Lung (tissue), 12 donors: Measurements from ENCODE around the gene ANO8. TPM values are rescaled to one million over a fixed set of nuclear protein-coding genes. Genes with fewer than 3 reads are reported as not detected.

Source experiments
- ATAC-seq: fragments of 200-7000 bp; cut with Tn5 transposase; one replicate; pipeline ENCODE4 v1.9.1; 2020; ENCODE audit warnings: moderate number of reproducible peaks; ENCODE audit not compliant: insufficient read depth, low FRiP score
- DNase-seq, 3 donors: peaks; one replicate each; pipeline ENCODE4 v3.0.0-alpha.2; 2013 to 2017
- H3K27ac ChIP-seq, 2 donors: one replicate each; pipeline ENCODE4 v1.5.1; 2013; ENCODE audit warnings: mild to moderate bottlenecking in 2 of 2, moderate library complexity in 2 of 2, control low read depth in 1 of 2, inconsistent platforms in 1 of 2, low read depth in 1 of 2, low read length in 1 of 2
- H3K27me3 ChIP-seq, 3 donors: one replicate each; pipeline ENCODE4 v1.5.1; 2013; ENCODE audit warnings: low read length in 2 of 3; ENCODE audit not compliant: control insufficient read depth in 3 of 3, insufficient read depth in 3 of 3
- H3K36me3 ChIP-seq, 4 donors: one replicate each; pipeline ENCODE4 v1.5.1; 2013; ENCODE audit warnings: low read length in 4 of 4, mild to moderate bottlenecking in 1 of 4, moderate library complexity in 1 of 4; ENCODE audit not compliant: control insufficient read depth in 4 of 4, insufficient read depth in 4 of 4
- H3K4me1 ChIP-seq, 5 donors: one replicate each; pipeline ENCODE4 v1.5.1; 2013; ENCODE audit warnings: low read length in 5 of 5, mild to moderate bottlenecking in 2 of 5, moderate library complexity in 1 of 5; ENCODE audit not compliant: control insufficient read depth in 5 of 5, insufficient read depth in 5 of 5
- H3K4me3 ChIP-seq: one replicate; pipeline ENCODE4 v1.5.1; 2013; ENCODE audit warnings: mild to moderate bottlenecking, control low read depth, moderate library complexity
- H3K9ac ChIP-seq, 2 donors: one replicate each; pipeline ENCODE4 v1.5.1; 2013; ENCODE audit warnings: low read length in 2 of 2, control low read depth in 1 of 2; ENCODE audit not compliant: insufficient read depth in 1 of 2
- H3K9me3 ChIP-seq, 4 donors: one replicate each; pipeline ENCODE4 v1.5.1; 2013; ENCODE audit warnings: low read length in 3 of 4, mild to moderate bottlenecking in 1 of 4, moderate library complexity in 1 of 4; ENCODE audit not compliant: control insufficient read depth in 4 of 4, insufficient read depth in 3 of 4
- WGBS, 2 donors: extraction: QIAGEN DNeasy Blood & Tissue Kit; methylation state at CpG; one replicate each; pipeline ENCODE4 v1.1.7; 2013; 5-methylcytosine and 5-hydroxymethylcytosine counted together
- polyA plus RNA-seq, 2 donors: library from polyadenylated mRNA; stranded (reverse); fragments of 200-250 nt; gene quantifications; one replicate each; pipeline ENCODE4 v1.2.1, GENCODE V29; 2013
- total RNA-seq, 2 donors: library from RNA; depleted of rRNA in 1 of 2; stranded (reverse); fragments of >200 nt in 1 of 2; gene quantifications; one replicate each; pipeline ENCODE4 v1.2.1, GENCODE V29; 2014 to 2021
- TF ChIP-seq, protein P1 (sequence below): IDR thresholded peaks from 2 replicates; pipeline ENCODE4 v1.5.1; 2012; ENCODE audit warnings: mild to moderate bottlenecking; ENCODE audit errors: control extremely low read depth, extremely low read depth
- donor health status: control.
- donor health status: control.
- donor health status: Bipolar disorder and iron deficiency.
- donor health status: healthy.
- donor health status: DM: yes; HTN: yes; CAD: no.

ANO8 gene
- total and polyA plus RNA-seq, 4 donors, result 7.1 to 22.5 (median 8.0) TPM

- TF ChIP-seq, protein P1, sequence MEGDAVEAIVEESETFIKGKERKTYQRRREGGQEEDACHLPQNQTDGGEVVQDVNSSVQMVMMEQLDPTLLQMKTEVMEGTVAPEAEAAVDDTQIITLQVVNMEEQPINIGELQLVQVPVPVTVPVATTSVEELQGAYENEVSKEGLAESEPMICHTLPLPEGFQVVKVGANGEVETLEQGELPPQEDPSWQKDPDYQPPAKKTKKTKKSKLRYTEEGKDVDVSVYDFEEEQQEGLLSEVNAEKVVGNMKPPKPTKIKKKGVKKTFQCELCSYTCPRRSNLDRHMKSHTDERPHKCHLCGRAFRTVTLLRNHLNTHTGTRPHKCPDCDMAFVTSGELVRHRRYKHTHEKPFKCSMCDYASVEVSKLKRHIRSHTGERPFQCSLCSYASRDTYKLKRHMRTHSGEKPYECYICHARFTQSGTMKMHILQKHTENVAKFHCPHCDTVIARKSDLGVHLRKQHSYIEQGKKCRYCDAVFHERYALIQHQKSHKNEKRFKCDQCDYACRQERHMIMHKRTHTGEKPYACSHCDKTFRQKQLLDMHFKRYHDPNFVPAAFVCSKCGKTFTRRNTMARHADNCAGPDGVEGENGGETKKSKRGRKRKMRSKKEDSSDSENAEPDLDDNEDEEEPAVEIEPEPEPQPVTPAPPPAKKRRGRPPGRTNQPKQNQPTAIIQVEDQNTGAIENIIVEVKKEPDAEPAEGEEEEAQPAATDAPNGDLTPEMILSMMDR, result no peak
- no peak for ATAC-seq
- 92 to 94% methylated on average over 9 of the region's 9 CpGs for WGBS, 2 donors
- H3K4me1 ChIP-seq, result peaks cover 0 to 7% (median 0%) of the 10 kb centered on the region in 5 donors
- H3K36me3 ChIP-seq, result no peaks in the 10 kb centered on the region
- H3K4me3 ChIP-seq, result no peak overlapping the region
- DNase-seq, result no peak
- no peak overlapping the region for H3K9ac ChIP-seq
- H3K27me3 ChIP-seq, result peaks cover 0 to 3% (median 0%) of the 10 kb centered on the region in 3 donors
- H3K27ac ChIP-seq, result no peak overlapping the region
- H3K9me3 ChIP-seq, result no peaks in the 10 kb centered on the region
These were observed 47.9 kb downstream of the ANO8 start for GRCh38 chr19:17286752-17287151.

DNA sequence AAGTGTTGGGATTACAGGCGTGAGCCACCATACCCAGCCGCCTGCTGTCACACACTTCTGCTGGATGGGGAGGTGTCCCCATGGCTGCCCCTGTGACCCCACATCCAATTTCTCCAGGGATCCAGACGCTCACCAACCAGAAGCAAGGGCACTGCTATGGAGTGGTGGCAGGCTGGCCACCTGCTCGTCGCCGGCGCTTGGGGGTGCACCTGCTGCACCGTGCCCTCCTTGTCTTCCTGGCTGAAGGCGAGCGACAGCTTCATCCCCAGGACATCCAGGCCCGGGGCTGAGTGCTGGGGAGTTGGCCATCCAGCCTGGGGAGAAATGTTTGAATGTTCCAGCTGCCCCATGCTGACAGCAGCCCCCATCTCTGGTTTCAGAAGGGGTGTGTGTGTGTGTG is 48.4 kb downstream of the ANO8 start:
- Histone ChIP-seq H3K36me3 (no peaks in the 10 kb centered on the region), H3K27ac (no peak overlapping the region), H3K9me3 (no peaks in the 10 kb centered on the region), H3K9ac (no peak overlapping the region), H3K4me3 (no peak overlapping the region), H3K4me1 (peaks cover 0 to 8% (median 0%) of the 10 kb centered on the region in 5 donors), H3K27me3 (peaks cover 0 to 3% (median 0%) of the 10 kb centered on the region in 3 donors)
- ATAC-seq (no peak), DNase-seq (no peak)
- 94 to 97% methylated on average over 11 of the region's 11 CpGs for WGBS, 2 donors
- TF ChIP-seq, protein P1, result no peak

- no peaks in the 10 kb centered on the region for H3K9me3 ChIP-seq
- H3K4me1 ChIP-seq, result peaks cover 0 to 8% (median 0%) of the 10 kb centered on the region in 5 donors
- DNase-seq, result no peak
- no peak overlapping the region for H3K27ac ChIP-seq
- no peaks in the 10 kb centered on the region for H3K36me3 ChIP-seq
- H3K27me3 ChIP-seq, result peaks cover 0 to 3% (median 0%) of the 10 kb centered on the region in 3 donors
- 91 to 92% methylated on average over 18 of the region's 18 CpGs for WGBS, 2 donors
- ATAC-seq, result no peak
- H3K4me3 ChIP-seq, result no peak overlapping the region
- H3K9ac ChIP-seq, result no peak overlapping the region
- TF ChIP-seq, protein P1, result no peak
These were observed 49.1 kb downstream of the ANO8 start for GRCh38 chr19:17285415-17286135.
